CD14-positive monocyte (primary cell): ENCODE results near the gene PARP12. TPM values are rescaled to one million over a fixed set of nuclear protein-coding genes. Genes with fewer than 3 reads are reported as not detected.
"Not testable (repeated sequence)": the region's sequence is repeated elsewhere in the genome, so short reads cannot be mapped to it uniquely, and the experiment has no call there.

Source experiments
- DNase-seq, 3 donors: peaks; one replicate each; pipeline ENCODE4 v3.0.0-alpha.2; 2011 to 2022
- H2AFZ ChIP-seq: 2 replicates; pipeline ENCODE4 v1.6.0; 2012; ENCODE audit warnings: mild to moderate bottlenecking, low read depth, low read length, inconsistent platforms; ENCODE audit not compliant: insufficient read depth, poor library complexity, severe bottlenecking
- H3K27ac ChIP-seq, 2 donors: 1 replicate in 1 of 2; 2 replicates in 1 of 2; pipeline ENCODE4 v1.5.1; 2012 to 2013; ENCODE audit warnings: low read length in 2 of 2, control low read depth in 1 of 2, inconsistent platforms in 1 of 2, low read depth in 1 of 2, mild to moderate bottlenecking in 1 of 2
- H3K27me3 ChIP-seq, 2 donors: one replicate each; pipeline versions ENCODE4 v1.6.0 to v1.6.1; 2011 to 2013; ENCODE audit warnings: low read length in 2 of 2; ENCODE audit not compliant: control insufficient read depth in 2 of 2, insufficient read depth in 2 of 2
- H3K36me3 ChIP-seq, 2 donors: replicated peaks in 1 of 2; 1 replicate in 1 of 2; 2 replicates in 1 of 2; pipeline versions ENCODE4 v1.5.1 to v1.6.1; 2012 to 2013; ENCODE audit warnings: low read length in 2 of 2, control low read depth in 1 of 2, inconsistent platforms in 1 of 2, mild to moderate bottlenecking in 1 of 2; ENCODE audit not compliant: insufficient read depth in 2 of 2, control insufficient read depth in 1 of 2
- H3K4me1 ChIP-seq, 2 donors: 1 replicate in 1 of 2; 2 replicates in 1 of 2; pipeline versions ENCODE4 v1.5.1 to v1.6.1; 2012 to 2013; ENCODE audit warnings: low read length in 2 of 2, control low read depth in 1 of 2, inconsistent platforms in 1 of 2, mild to moderate bottlenecking in 1 of 2, moderate library complexity in 1 of 2; ENCODE audit not compliant: insufficient read depth in 2 of 2, control insufficient read depth in 1 of 2
- H3K4me2 ChIP-seq: replicated peaks from 2 replicates; pipeline ENCODE3; 2012; ENCODE audit warnings: low read length, moderate library complexity, mild to moderate bottlenecking; ENCODE audit not compliant: poor library complexity, severe bottlenecking; ENCODE audit errors: extremely low read depth
- H3K4me3 ChIP-seq, 3 experiments: fragments of 200-600 bp in 1 of 3; sonication (generic) in 1 of 3; replicated peaks in 1 of 3; 1 replicate in 2 of 3; 2 replicates in 1 of 3; pipeline ENCODE4 v1.5.1; 2011 to 2013; ENCODE audit warnings: low read length in 3 of 3, mild to moderate bottlenecking in 3 of 3, control low read depth in 2 of 3, low read depth in 2 of 3, inconsistent platforms in 1 of 3, moderate library complexity in 1 of 3
- H3K79me2 ChIP-seq: 2 replicates; pipeline ENCODE4 v1.6.0; 2012; ENCODE audit warnings: mild to moderate bottlenecking, control low read depth, inconsistent platforms, low read length, moderate library complexity; ENCODE audit not compliant: insufficient read depth
- H3K9ac ChIP-seq: 2 replicates; pipeline ENCODE4 v1.6.0; 2017; ENCODE audit warnings: low read length, mild to moderate bottlenecking; ENCODE audit not compliant: insufficient read depth, poor library complexity, severe bottlenecking
- H3K9me3 ChIP-seq, 2 donors: replicated peaks in 1 of 2; 1 replicate in 1 of 2; 2 replicates in 1 of 2; pipeline versions ENCODE4 v1.5.1 to v1.6.1; 2012 to 2013; ENCODE audit warnings: low read length in 2 of 2, control low read depth in 1 of 2; ENCODE audit not compliant: control insufficient read depth in 1 of 2, insufficient read depth in 1 of 2
- H4K20me1 ChIP-seq: 2 replicates; pipeline ENCODE4 v1.6.0; 2012; ENCODE audit warnings: mild to moderate bottlenecking, low read length, control low read depth, moderate library complexity; ENCODE audit not compliant: insufficient read depth
- H3K27ac Mint-ChIP-seq, 7 donors: one replicate each; pipeline ENCODE4 v1.8.0; 2020; ENCODE audit warnings: mild to moderate bottlenecking in 7 of 7, mixed read lengths in 7 of 7, moderate library complexity in 6 of 7, inconsistent platforms in 2 of 7
- H3K27me3 Mint-ChIP-seq, 3 donors: one replicate each; pipeline ENCODE4 v1.8.0; 2021 to 2022; ENCODE audit warnings: low read depth in 3 of 3, mild to moderate bottlenecking in 3 of 3, mixed read lengths in 3 of 3, moderate library complexity in 3 of 3, inconsistent platforms in 1 of 3
- H3K36me3 Mint-ChIP-seq, 2 donors: one replicate each; pipeline ENCODE4 v1.8.0; 2020; ENCODE audit warnings: mixed read lengths in 2 of 2, inconsistent platforms in 1 of 2, mild to moderate bottlenecking in 1 of 2
- H3K4me1 Mint-ChIP-seq: one replicate; pipeline ENCODE4 v1.8.0; 2020; ENCODE audit warnings: mild to moderate bottlenecking, mixed read lengths
- H3K4me3 Mint-ChIP-seq, 2 donors: one replicate each; pipeline ENCODE4 v1.8.0; 2020; ENCODE audit warnings: mild to moderate bottlenecking in 2 of 2, mixed read lengths in 2 of 2, moderate library complexity in 1 of 2
- H3K9me3 Mint-ChIP-seq, 7 donors: one replicate each; pipeline ENCODE4 v1.8.0; 2020 to 2022; ENCODE audit warnings: mixed read lengths in 7 of 7, mild to moderate bottlenecking in 6 of 7, moderate library complexity in 6 of 7, inconsistent platforms in 2 of 7
- WGBS: methylation state at CpG from one replicate; pipeline ENCODE4 v1.1.5; 2013; ENCODE audit warnings: missing lambda C conversion rate; ENCODE audit not compliant: insufficient coverage; 5-methylcytosine and 5-hydroxymethylcytosine counted together
- intact Hi-C, 2 donors: fragments of 100-400 bp; cut with micrococcal nuclease; formaldehyde crosslinking; loops; one replicate each; pipeline versions ENCODE4 v1.15.0 to v1.15.1; 2023
- polyA minus RNA-seq: library from RNA; depleted of rRNA, polyadenylated mRNA; stranded (reverse); fragments of >200 nt; gene quantifications from 2 replicates; pipeline ENCODE4 v1.2.3, GENCODE V29; 2012
- polyA plus RNA-seq, 3 donors: library from polyadenylated mRNA; depleted of rRNA in 1 of 3; unstranded in 2 of 3; stranded (reverse) in 1 of 3; fragments of 300-500 nt in 2 of 3; fragments of >200 nt in 1 of 3; fragmentation: Illumina TruSeq in 2 of 3; gene quantifications; 1 replicate in 2 of 3; 2 replicates in 1 of 3; pipeline ENCODE4 v1.2.3, GENCODE V29; 2012 to 2021
- total RNA-seq, 12 experiments: library from RNA in 1 of 12; stranded (reverse) in 1 of 12; fragments of 120-200 nt in 1 of 12; gene quantifications; one replicate each; pipeline ENCODE4 v1.2.4 and lab custom pipeline; 2013 to 2026; ENCODE audit warnings: mixed read lengths in 6 of 12, inconsistent platforms in 1 of 12
- TF ChIP-seq, protein P1 (sequence below): fragments of 200-600 bp; IDR thresholded peaks from one replicate; pipeline ENCODE4 v1.8.0; 2022; ENCODE audit warnings: antibody characterized with exemption, mild to moderate bottlenecking

Gene PARP12, protein sequence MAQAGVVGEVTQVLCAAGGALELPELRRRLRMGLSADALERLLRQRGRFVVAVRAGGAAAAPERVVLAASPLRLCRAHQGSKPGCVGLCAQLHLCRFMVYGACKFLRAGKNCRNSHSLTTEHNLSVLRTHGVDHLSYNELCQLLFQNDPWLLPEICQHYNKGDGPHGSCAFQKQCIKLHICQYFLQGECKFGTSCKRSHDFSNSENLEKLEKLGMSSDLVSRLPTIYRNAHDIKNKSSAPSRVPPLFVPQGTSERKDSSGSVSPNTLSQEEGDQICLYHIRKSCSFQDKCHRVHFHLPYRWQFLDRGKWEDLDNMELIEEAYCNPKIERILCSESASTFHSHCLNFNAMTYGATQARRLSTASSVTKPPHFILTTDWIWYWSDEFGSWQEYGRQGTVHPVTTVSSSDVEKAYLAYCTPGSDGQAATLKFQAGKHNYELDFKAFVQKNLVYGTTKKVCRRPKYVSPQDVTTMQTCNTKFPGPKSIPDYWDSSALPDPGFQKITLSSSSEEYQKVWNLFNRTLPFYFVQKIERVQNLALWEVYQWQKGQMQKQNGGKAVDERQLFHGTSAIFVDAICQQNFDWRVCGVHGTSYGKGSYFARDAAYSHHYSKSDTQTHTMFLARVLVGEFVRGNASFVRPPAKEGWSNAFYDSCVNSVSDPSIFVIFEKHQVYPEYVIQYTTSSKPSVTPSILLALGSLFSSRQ
- 63.2 TPM for total RNA-seq (2013)
- 100 to 1,000 TPM in 1 of 3 donors, 10 to 100 TPM in 2; 16.7 to 116 (median 37.8) TPM for polyA plus RNA-seq
- polyA minus RNA-seq = 40.3 and 49.1 TPM in 2 replicates
- 22.7 to 203 (median 43.5) reads per million in 11 experiments for total RNA-seq (lab: John Stamatoyannopoulos, UW)

GRCh38 chr7:140062528-140063299 lies at the start of gene PARP12:
Gene PARP12 (minus strand): TSS chr7:140062951. CDS start chr7:140062847, 104 bp downstream.
- Histone ChIP-seq H3K27me3 (no peaks in the 10 kb centered on the region), H3K9ac (peak within 1 kb of the TSS; percentile 75), H4K20me1 (peaks cover 40% of the 10 kb centered on the region), H3K36me3 (peaks cover 3% of the 10 kb centered on the region in 2 donors), H3K4me3 (peak within 1 kb of the TSS; percentile 71 to 89 (median 79)), H3K79me2 (peaks cover 46% of the 10 kb centered on the region), H3K9me3 (peaks cover 3 to 13% of the 10 kb centered on the region in 2 donors), H3K27ac (peak within 1 kb of the TSS; percentile 73 to 85), H2AFZ (peak within 1 kb of the TSS; percentile 93), H3K4me2 (peak within 1 kb of the TSS; percentile 91), H3K4me1 (peaks cover 23 to 45% of the 10 kb centered on the region in 2 donors)
- peak; percentile 88 to 92 (median 91) for DNase-seq
- Mint-ChIP-seq H3K4me1 (peaks cover 38% of the 10 kb centered on the region), H3K27ac (peak within 1 kb of the TSS; percentile 84 to 92 (median 90)), H3K36me3 (peaks cover 22 to 25% of the 10 kb centered on the region in 2 donors), H3K9me3 (peaks cover 13 to 22% (median 18%) of the 10 kb centered on the region in 7 donors), H3K4me3 (peak within 1 kb of the TSS; percentile 90 to 96), H3K27me3 (peaks cover 1 to 9% (median 7%) of the 10 kb centered on the region in 3 donors)
- TF ChIP-seq, protein P1, sequence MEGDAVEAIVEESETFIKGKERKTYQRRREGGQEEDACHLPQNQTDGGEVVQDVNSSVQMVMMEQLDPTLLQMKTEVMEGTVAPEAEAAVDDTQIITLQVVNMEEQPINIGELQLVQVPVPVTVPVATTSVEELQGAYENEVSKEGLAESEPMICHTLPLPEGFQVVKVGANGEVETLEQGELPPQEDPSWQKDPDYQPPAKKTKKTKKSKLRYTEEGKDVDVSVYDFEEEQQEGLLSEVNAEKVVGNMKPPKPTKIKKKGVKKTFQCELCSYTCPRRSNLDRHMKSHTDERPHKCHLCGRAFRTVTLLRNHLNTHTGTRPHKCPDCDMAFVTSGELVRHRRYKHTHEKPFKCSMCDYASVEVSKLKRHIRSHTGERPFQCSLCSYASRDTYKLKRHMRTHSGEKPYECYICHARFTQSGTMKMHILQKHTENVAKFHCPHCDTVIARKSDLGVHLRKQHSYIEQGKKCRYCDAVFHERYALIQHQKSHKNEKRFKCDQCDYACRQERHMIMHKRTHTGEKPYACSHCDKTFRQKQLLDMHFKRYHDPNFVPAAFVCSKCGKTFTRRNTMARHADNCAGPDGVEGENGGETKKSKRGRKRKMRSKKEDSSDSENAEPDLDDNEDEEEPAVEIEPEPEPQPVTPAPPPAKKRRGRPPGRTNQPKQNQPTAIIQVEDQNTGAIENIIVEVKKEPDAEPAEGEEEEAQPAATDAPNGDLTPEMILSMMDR = no peak
- intact Hi-C loops = loop anchor here in 1 of 2 donors (10.0 kb wide), 1 partner anchor 862 kb away; the partner anchor contains the start of gene BRAF
- WGBS = under 1% methylated on average over 106 of the region's 106 CpGs

DNA sequence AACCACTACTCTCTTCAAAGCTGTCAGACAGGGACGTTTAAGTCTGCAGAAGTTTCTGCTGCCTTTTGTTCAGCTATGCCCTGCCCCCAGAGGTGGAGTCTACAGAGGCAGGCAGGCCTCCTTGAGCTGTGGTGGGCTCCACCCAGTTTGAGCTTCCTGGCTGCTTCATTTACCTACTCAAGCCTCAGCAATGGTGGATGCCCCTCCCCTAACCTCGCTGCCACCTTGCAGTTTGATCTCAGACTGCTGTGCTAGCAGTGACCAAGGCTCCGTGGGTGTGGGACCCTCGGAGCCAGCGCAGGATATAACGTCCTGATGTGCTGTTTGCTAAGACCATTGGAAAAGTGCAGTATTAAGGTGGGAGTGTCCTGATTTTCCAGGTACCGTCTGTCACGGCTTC lies 46.0 kb upstream of the PARP12 start:
- H3K79me2 ChIP-seq, H3K4me1 ChIP-seq, H3K9me3 ChIP-seq, H3K27ac ChIP-seq, DNase-seq, H3K27me3 ChIP-seq, H3K4me1 Mint-ChIP-seq, H3K4me2 ChIP-seq, H3K9ac ChIP-seq, H3K4me3 Mint-ChIP-seq, H2AFZ ChIP-seq, H3K27me3 Mint-ChIP-seq, H3K4me3 ChIP-seq, H3K27ac Mint-ChIP-seq, intact Hi-C loops: not testable (repeated sequence)
- Histone ChIP-seq H3K36me3 (peaks cover 53 to 59% of the 10 kb centered on the region in 2 donors), H4K20me1 (peaks cover 47% of the 10 kb centered on the region)
- WGBS = 100% methylated on average over 2 of the region's 8 CpGs
- Mint-ChIP-seq H3K9me3 (peaks cover 0 to 28% (median 6%) of the 10 kb centered on the region in 7 donors), H3K36me3 (peaks cover 85 to 91% of the 10 kb centered on the region in 2 donors)
